Neural cell (in vitro differentiated cells): ENCODE data around the gene TIAM2.

ENCODE experiments used
- EP300 ChIP-seq: fragments of 450-650 bp; conservative IDR thresholded peaks from 2 replicates; pipeline ENCODE4 v1.6.1; 2014; ENCODE audit warnings: antibody characterized with exemption, mild to moderate bottlenecking, moderate library complexity; ENCODE audit not compliant: poor library complexity, severe bottlenecking
- SMC3 ChIP-seq: fragments of 450-650 bp; conservative IDR thresholded peaks from 2 replicates; pipeline ENCODE4 v1.6.1; 2014; ENCODE audit warnings: antibody characterized with exemption, mild to moderate bottlenecking, moderate library complexity; ENCODE audit not compliant: poor library complexity
- TF ChIP-seq, protein P1 (sequence below): fragments of 450-650 bp; IDR thresholded peaks from 2 replicates; pipeline ENCODE4 v1.5.1; 2014; ENCODE audit warnings: antibody characterized with exemption, mild to moderate bottlenecking, moderate library complexity; ENCODE audit not compliant: poor library complexity, severe bottlenecking

DNA sequence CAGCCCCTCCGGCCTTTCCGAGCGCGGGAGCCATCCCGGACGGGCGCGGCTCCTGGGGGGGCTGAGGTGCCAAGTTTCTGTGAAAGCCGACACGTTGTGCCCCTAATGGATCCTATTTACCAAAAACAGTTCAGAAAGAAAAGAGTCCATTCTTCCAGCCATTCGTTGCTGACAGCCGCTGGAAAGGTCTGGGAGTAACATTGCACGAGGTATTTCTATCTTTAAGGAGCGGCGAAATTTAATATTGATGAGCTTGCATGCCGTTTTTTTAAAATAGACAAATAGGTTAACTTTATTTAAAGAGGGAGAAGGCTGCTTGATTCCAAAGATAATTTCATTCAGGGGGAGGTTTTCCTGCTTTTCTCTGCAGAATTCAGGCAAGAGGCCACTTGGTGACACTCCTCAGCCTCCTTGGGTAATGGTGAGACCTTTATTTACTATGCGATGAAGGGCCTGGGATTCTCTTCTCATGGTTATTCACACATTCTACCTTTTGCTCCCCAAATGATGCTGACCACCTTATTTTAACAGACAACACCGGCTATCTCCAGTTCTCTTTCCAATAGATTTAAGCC lies 988 bp downstream of the TIAM2 start:
- no peak for TF ChIP-seq EP300
- TF ChIP-seq SMC3 = no peak
- TF ChIP-seq, protein P1, sequence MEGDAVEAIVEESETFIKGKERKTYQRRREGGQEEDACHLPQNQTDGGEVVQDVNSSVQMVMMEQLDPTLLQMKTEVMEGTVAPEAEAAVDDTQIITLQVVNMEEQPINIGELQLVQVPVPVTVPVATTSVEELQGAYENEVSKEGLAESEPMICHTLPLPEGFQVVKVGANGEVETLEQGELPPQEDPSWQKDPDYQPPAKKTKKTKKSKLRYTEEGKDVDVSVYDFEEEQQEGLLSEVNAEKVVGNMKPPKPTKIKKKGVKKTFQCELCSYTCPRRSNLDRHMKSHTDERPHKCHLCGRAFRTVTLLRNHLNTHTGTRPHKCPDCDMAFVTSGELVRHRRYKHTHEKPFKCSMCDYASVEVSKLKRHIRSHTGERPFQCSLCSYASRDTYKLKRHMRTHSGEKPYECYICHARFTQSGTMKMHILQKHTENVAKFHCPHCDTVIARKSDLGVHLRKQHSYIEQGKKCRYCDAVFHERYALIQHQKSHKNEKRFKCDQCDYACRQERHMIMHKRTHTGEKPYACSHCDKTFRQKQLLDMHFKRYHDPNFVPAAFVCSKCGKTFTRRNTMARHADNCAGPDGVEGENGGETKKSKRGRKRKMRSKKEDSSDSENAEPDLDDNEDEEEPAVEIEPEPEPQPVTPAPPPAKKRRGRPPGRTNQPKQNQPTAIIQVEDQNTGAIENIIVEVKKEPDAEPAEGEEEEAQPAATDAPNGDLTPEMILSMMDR = no peak
